Measurements from ENCODE around the gene ABRAXAS1. TPM values are rescaled to one million over a fixed set of nuclear protein-coding genes. Genes with fewer than 3 reads are reported as not detected.

ABRAXAS1 gene
- total and polyA plus RNA-seq, 2 of the 13 experiments (the other 11 are each of a cell fraction or from before 2014, with no cell fraction given) = 14.1 to 14.7 TPM

GRCh38 chr4:83484500-83485461 lies at the start of gene ABRAXAS1 (continued):
- peak; percentile 64; the same call in 1 of the 2 replicates for TF ChIP-seq ZBTB10 (CRISPR knock-in tag; IDR thresholded peaks at IDR 0.05; ENCODE audit: borderline replicate concordance)
- TF ChIP-seq CENPBD1 (CRISPR knock-in tag; IDR thresholded peaks at IDR 0.05; ENCODE audit: borderline replicate concordance, low read depth) = no peak
- TF ChIP-seq ZNF138 (CRISPR knock-in tag; IDR thresholded peaks at IDR 0.05; ENCODE audit: low read depth) = peak; percentile 60
- TF ChIP-seq CBX2 (IDR thresholded peaks at IDR 0.05; ENCODE audit: low read depth, low read length) = no peak
- peak; percentile 78; the same call in 1 of the 2 replicates for TF ChIP-seq CBX2 (CRISPR knock-in tag; IDR thresholded peaks at IDR 0.05; ENCODE audit: low read depth)
- no peak for TF ChIP-seq GFI1 (CRISPR knock-in tag; IDR thresholded peaks at IDR 0.05; ENCODE audit: borderline replicate concordance)
- TF ChIP-seq NR2F6 (IDR thresholded peaks at IDR 0.05) = no peak
- TF ChIP-seq NR2F6 (CRISPR knock-in tag; IDR thresholded peaks at IDR 0.05) = no peak
- TF ChIP-seq RCOR2 (CRISPR knock-in tag; IDR thresholded peaks at IDR 0.05) = no peak
- TF ChIP-seq RNF2 (conservative IDR thresholded peaks at IDR 0.05; ENCODE audit: low read depth) = peak; percentile 84
- TF ChIP-seq KLF6 (CRISPR knock-in tag; IDR thresholded peaks at IDR 0.05) = 0 out of 2 replicates have a peak, but pooled peaks have one; percentile 66
- TF ChIP-seq ZNF30 (CRISPR knock-in tag; IDR thresholded peaks at IDR 0.05) = no peak
- peak; percentile 74 for TF ChIP-seq ZNF800 (CRISPR knock-in tag; IDR thresholded peaks at IDR 0.05)
- TF ChIP-seq PLRG1 (conservative IDR thresholded peaks at IDR 0.05) = no peak
- TF ChIP-seq BCL6 (CRISPR knock-in tag; IDR thresholded peaks at IDR 0.05) = no peak
- TF ChIP-seq JUND (CRISPR knock-in tag; IDR thresholded peaks at IDR 0.05) = 0 out of 2 replicates have a peak, but pooled peaks have one; percentile 34
- TF ChIP-seq TCF12 (IDR thresholded peaks at IDR 0.05) = no peak
- no peak for TF ChIP-seq TCF12 (CRISPR knock-in tag; IDR thresholded peaks at IDR 0.05)
- 0 out of 2 replicates have a peak, but pooled peaks have one; percentile 49 for TF ChIP-seq ZNF639 (CRISPR knock-in tag; conservative IDR thresholded peaks at IDR 0.05)
- TF ChIP-seq POGZ (CRISPR knock-in tag; IDR thresholded peaks at IDR 0.05) = peak; percentile 76
- TF ChIP-seq ATRX (CRISPR knock-in tag; IDR thresholded peaks at IDR 0.05; ENCODE audit: borderline replicate concordance) = no peak
- TF ChIP-seq SKIL (CRISPR knock-in tag; IDR thresholded peaks at IDR 0.05; ENCODE audit: borderline replicate concordance) = no peak; the same call in 1 of the 2 replicates

All from HepG2 (cell line).